Gastrocnemius medialis (tissue), 4 donors: ENCODE data around the gene FADS3. TPM values are rescaled to one million over a fixed set of nuclear protein-coding genes. Genes with fewer than 3 reads are reported as not detected.

Experiments
- ATAC-seq, 2 donors: fragments of 150-250 bp; one replicate each; pipeline ENCODE4 v1.9.1; 2016
- DNase-seq, 2 donors: peaks; one replicate each; pipeline ENCODE4 v3.0.0-alpha.2; 2019
- H3K27ac ChIP-seq, 4 donors: fragments of 200-600 bp; sonication (generic); 1 replicate in 1 of 4; 2 replicates in 3 of 4; pipeline ENCODE4 v1.5.1; 2016 to 2018; ENCODE audit warnings: mild to moderate bottlenecking in 2 of 4, moderate library complexity in 1 of 4
- H3K27me3 ChIP-seq, 3 donors: fragments of 200-600 bp; sonication (generic) in 2 of 3; 1 replicate in 1 of 3; 2 replicates in 2 of 3; pipeline versions ENCODE4 v1.5.1 to v1.6.0; 2016 to 2019; ENCODE audit warnings: mild to moderate bottlenecking in 1 of 3, moderate library complexity in 1 of 3
- H3K36me3 ChIP-seq, 2 donors: fragments of 200-600 bp; sonication (generic) in 1 of 2; one replicate each; pipeline ENCODE4 v1.5.1; 2017 to 2018
- H3K4me1 ChIP-seq, 2 donors: fragments of 200-600 bp; sonication (generic) in 1 of 2; one replicate each; pipeline ENCODE4 v1.5.1; 2016 to 2017; ENCODE audit warnings: mild to moderate bottlenecking in 2 of 2
- H3K4me3 ChIP-seq, 4 donors: fragments of 200-600 bp; sonication (generic) in 3 of 4; 1 replicate in 1 of 4; 2 replicates in 3 of 4; pipeline ENCODE4 v1.5.1; 2016 to 2019; ENCODE audit warnings: mild to moderate bottlenecking in 2 of 4
- H3K9me3 ChIP-seq, 3 donors: fragments of 200-600 bp; sonication (generic) in 2 of 3; 1 replicate in 1 of 3; 2 replicates in 2 of 3; pipeline ENCODE4 v1.5.1; 2016 to 2019
- POLR2A ChIP-seq, 2 donors: fragments of 450-650 bp; IDR thresholded peaks; one replicate each; pipeline ENCODE4 v1.6.1; 2017; ENCODE audit warnings: antibody characterized with exemption in 2 of 2, mild to moderate bottlenecking in 2 of 2, moderate library complexity in 2 of 2
- in situ Hi-C, 4 donors: fragments of 200-750 bp; cut with MboI; loops; one replicate each; pipeline versions ENCODE4 v1.15.0 to v1.8.0; 2017; ENCODE audit warnings: low sequenced_read_pairs in 4 of 4
- intact Hi-C: fragments of 100-400 bp; cut with DNase I; formaldehyde crosslinking; loops from one replicate; pipeline ENCODE4 v1.15.1; 2023; ENCODE audit warnings: low total_unique reads
- total RNA-seq, 4 donors: library from RNA; depleted of rRNA; stranded (reverse); fragments of >200 nt; gene quantifications; one replicate each; pipeline versions ENCODE4 v1.1.0 to v1.2.3, GENCODE V29; 2016
- TF ChIP-seq, protein P1 (sequence below), 5 experiments: fragments of 450-650 bp in 3 of 5; fragments of 200-600 bp in 2 of 5; sonication (generic) in 2 of 5; IDR thresholded peaks in 4 of 5; conservative IDR thresholded peaks in 1 of 5; 1 replicate in 4 of 5; 2 replicates in 1 of 5; pipeline ENCODE4 v1.5.1; 2016 to 2019; ENCODE audit warnings: antibody characterized with exemption in 5 of 5, mild to moderate bottlenecking in 3 of 5, moderate library complexity in 3 of 5

Gene FADS3
- total RNA-seq, 4 donors from 2014 or later: 40.7 to 196 (median 89.0) TPM

DNA sequence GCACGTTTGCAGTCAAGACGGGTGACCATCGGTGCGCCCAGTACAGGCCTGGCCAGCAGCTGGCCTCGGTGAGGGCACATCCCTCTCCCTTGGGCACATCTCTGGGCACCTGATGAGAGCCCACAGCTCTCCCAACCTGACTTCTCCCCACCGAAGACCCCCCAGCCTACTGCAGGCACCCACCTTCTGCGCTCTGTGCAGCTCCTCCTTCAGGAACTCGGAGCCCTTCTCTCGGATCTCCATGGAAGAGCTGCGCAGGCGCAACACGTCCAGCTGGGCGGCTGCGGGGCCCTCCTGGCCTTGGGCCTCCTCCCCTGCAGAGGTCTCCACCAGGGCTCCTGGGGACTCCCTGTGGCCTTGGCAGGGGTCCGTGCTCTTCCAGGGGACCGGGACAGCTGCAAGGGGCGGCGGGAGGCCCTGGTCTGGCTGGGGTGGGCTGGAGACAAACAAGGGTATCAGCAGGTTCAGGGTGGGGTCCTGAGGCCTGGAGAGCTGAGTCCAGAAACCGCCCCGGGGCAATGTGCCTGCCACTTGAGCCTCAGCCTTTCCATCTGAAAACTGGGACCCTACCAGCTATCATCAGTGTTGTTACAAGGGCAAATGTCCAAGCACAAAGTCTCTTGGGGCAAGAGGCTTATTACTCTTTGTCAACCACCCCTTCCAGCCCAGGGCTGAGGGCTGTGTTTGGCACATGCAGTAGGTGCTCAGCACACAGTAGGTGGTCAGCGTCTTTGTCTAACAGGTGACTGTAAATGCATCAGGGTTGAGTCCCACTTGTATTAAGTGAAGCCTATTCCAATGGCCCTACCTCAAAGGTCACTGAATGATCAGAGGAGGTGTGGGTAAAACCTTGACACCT is 16.8 kb upstream of the FADS3 start:
- Histone ChIP-seq H3K9me3 (no peaks in the 10 kb centered on the region), H3K36me3 (no peaks in the 10 kb centered on the region), H3K4me3 (no peak overlapping the region), H3K27me3 (no peaks in the 10 kb centered on the region), H3K4me1 (no peaks in the 10 kb centered on the region), H3K27ac (no peak overlapping the region)
- in situ Hi-C loops (no loop called here), intact Hi-C loops (no loop called here)
- no peak for TF ChIP-seq POLR2A (IDR thresholded peaks at IDR 0.05)
- TF ChIP-seq, protein P1, sequence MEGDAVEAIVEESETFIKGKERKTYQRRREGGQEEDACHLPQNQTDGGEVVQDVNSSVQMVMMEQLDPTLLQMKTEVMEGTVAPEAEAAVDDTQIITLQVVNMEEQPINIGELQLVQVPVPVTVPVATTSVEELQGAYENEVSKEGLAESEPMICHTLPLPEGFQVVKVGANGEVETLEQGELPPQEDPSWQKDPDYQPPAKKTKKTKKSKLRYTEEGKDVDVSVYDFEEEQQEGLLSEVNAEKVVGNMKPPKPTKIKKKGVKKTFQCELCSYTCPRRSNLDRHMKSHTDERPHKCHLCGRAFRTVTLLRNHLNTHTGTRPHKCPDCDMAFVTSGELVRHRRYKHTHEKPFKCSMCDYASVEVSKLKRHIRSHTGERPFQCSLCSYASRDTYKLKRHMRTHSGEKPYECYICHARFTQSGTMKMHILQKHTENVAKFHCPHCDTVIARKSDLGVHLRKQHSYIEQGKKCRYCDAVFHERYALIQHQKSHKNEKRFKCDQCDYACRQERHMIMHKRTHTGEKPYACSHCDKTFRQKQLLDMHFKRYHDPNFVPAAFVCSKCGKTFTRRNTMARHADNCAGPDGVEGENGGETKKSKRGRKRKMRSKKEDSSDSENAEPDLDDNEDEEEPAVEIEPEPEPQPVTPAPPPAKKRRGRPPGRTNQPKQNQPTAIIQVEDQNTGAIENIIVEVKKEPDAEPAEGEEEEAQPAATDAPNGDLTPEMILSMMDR (IDR thresholded peaks at IDR 0.05 in 4 of 5, conservative IDR thresholded peaks at IDR 0.05 in 1 of 5): no peak
- DNase-seq (no peak), ATAC-seq (no peak)

DNA sequence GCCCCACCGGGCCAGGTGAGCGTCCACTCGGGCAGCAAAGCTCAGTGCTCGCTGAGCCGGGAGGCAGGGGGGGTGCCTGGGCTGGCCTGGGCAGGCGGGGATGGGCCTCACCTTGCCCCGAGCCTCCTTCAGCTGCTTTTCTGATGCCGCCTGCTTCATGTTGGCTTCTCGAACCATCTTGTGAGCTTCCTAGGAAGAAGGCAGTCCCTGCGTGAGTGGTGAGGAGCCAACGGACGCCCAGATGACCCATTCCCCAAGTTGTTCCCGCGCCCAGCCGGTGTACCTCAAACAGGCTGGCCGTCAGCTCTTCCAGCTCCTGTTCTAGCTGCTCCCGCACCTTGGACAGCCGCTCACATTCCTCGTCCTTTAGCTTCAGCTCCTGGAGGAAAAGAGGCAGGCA is 15.9 kb upstream of the FADS3 start:
- Histone ChIP-seq H3K36me3 (no peaks in the 10 kb centered on the region), H3K27me3 (no peaks in the 10 kb centered on the region), H3K4me3 (no peak overlapping the region), H3K4me1 (no peaks in the 10 kb centered on the region), H3K9me3 (no peaks in the 10 kb centered on the region), H3K27ac (no peak overlapping the region)
- no peak for DNase-seq
- no peak for ATAC-seq
- in situ Hi-C loops: no loop called here
- TF ChIP-seq, protein P1 (IDR thresholded peaks at IDR 0.05 in 4 of 5, conservative IDR thresholded peaks at IDR 0.05 in 1 of 5): no peak
- TF ChIP-seq POLR2A (IDR thresholded peaks at IDR 0.05): no peak
- intact Hi-C loops: no loop called here

DNA sequence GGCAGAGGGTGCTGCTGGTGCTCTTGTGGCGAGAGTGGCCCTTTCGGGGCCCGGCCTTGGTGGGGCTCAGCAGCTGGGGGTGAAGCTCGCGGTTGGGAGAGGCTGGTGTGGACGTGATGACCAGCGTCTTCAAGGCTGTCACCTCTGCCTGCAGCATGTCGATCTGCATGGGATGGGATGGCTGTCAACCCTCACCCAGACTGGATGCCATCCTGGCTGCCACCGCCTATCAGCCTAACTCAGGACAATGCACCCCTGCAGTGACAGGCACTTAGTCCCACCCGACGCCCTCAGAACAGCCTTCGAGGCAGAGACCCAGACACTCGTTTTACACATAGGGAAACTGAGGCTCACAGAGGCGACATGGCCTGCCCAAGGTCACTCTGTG is 15.2 kb upstream of the FADS3 start:
- intact Hi-C loops (no loop called here), in situ Hi-C loops (no loop called here)
- no peak for DNase-seq
- no peak for ATAC-seq
- no peaks in the 10 kb centered on the region for H3K4me1 ChIP-seq
- no peaks in the 10 kb centered on the region for H3K9me3 ChIP-seq
- no peak overlapping the region for H3K4me3 ChIP-seq
- no peaks in the 10 kb centered on the region for H3K36me3 ChIP-seq
- no peak overlapping the region for H3K27ac ChIP-seq
- TF ChIP-seq, protein P1 (IDR thresholded peaks at IDR 0.05 in 4 of 5, conservative IDR thresholded peaks at IDR 0.05 in 1 of 5): no peak
- no peaks in the 10 kb centered on the region for H3K27me3 ChIP-seq

DNA sequence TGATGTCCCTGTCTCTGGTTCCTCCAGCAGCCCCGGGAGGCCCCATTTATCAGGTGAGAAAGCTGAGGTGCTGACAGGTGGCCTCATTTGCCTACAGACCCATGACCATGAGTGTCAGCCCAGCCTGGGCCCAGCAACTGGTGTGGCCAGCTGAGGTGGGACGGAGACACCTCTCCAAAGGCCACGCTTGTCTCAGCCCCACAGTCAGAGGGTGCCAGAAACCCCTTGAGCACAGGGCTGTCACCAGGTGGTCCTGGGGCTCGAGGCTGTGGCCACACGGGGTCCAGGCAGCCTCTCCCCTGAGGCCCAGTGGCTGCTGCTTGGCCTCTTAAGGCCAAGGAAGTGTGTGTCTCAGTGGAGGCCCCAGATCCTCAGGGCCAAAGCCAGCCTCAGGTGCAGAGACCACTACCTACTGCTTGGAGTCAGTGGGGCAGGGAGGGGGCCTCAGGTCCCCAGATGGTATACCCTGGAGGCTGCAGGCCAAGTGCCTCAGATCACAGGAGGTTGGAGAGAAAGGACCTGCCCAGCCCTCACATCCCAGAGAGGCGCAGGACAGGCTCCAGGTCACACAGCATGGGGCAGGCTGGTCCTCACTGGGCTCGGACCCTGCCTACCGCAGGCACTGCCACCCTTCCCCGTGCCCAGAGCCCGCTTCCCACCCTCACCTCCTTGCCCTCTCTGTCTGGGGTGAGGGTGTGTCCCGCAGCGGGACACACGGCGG is 14.6 kb upstream of the FADS3 start:
- TF ChIP-seq, protein P1 (IDR thresholded peaks at IDR 0.05 in 4 of 5, conservative IDR thresholded peaks at IDR 0.05 in 1 of 5): no peak
- no peak for TF ChIP-seq POLR2A (IDR thresholded peaks at IDR 0.05)
- Histone ChIP-seq H3K4me1 (no peaks in the 10 kb centered on the region), H3K27me3 (no peaks in the 10 kb centered on the region), H3K9me3 (no peaks in the 10 kb centered on the region), H3K4me3 (no peak overlapping the region), H3K36me3 (no peaks in the 10 kb centered on the region), H3K27ac (no peak overlapping the region)
- DNase-seq: no peak
- ATAC-seq: no peak
- intact Hi-C loops: no loop called here
- in situ Hi-C loops: no loop called here
